Raji (cell line): ENCODE results near the gene SLC8A1.

ENCODE experiments used
- POLR2A ChIP-seq: IDR thresholded peaks from 2 replicates; pipeline ENCODE4 v1.6.1; 2011; ENCODE audit warnings: low read depth, low read length, control low read depth; ENCODE audit not compliant: insufficient read depth

Gene SLC8A1

GRCh38 chr2:40126006-40126405, 325.9 kb downstream of the SLC8A1 start:
- TF ChIP-seq POLR2A: no peak

- no peak for TF ChIP-seq POLR2A
Measured at GRCh38 chr2:40123746-40124145, 328.1 kb downstream of the SLC8A1 start.

DNA sequence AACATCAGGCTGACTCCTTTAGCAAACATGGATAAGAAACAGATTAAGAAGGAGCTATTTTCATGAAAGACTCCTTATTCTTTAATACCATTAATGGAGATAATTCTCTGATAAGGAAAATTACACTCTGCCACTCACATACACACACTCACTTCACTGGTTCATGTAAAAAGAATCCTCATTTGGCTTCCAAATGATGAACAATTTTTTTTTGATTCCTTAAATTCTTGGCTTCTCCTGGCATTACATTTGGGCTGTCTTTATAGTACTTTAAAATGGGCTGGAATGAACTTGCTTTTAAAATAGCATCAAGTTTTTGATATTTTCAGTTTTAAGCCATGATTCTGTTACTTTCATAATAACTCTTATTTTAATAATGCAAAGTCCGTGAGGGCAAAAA, 328.6 kb downstream of the SLC8A1 start:
- TF ChIP-seq POLR2A: no peak

- no peak for TF ChIP-seq POLR2A
Measured at GRCh38 chr2:40120957-40121356, 330.9 kb downstream of the SLC8A1 start.

DNA sequence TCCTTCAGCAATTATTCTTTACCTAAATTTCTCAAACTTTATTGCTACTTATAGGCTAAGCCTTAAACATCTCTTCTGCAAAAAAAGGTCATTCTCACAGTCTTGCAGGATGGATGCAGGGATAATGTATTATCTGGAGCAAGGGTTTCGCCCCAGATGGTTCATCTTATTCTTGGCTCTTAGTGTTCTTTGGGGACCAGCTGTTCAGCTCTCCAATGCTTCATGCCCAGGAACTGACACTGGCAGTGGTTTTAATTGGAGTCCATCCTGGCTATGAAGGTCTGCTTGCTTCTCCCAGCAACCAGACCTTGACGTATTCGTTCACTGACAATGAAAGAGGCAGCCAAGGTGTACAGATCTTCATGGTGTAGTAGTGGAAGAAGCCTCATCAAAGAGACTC, 331.9 kb downstream of the SLC8A1 start:
- no peak for TF ChIP-seq POLR2A

GRCh38 chr2:40118622-40119021, 333.3 kb downstream of the SLC8A1 start:
- no peak for TF ChIP-seq POLR2A

- TF ChIP-seq POLR2A: no peak
Measured at GRCh38 chr2:40115894-40116293, 336.0 kb downstream of the SLC8A1 start.

GRCh38 chr2:40115348-40115747, 336.5 kb downstream of the SLC8A1 start:
- TF ChIP-seq POLR2A: no peak

DNA sequence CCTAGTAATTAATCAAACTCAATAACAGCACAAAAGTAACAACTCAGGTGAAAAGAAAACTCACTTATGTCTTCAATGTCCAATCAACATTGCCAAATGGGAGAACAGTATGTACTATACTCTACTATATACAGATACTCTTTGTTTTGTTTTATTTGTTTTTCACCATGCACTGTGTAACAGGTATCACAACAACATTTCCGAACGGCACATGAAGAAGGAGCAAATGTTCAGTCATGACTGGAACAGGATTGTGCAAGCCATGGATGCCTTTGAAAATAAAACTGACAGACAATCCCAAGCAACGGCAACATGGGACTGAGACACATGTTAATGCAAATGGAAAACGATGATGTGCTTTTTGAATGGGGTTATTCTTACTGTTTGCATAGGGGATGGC, 337.9 kb downstream of the SLC8A1 start:
- no peak for TF ChIP-seq POLR2A

DNA sequence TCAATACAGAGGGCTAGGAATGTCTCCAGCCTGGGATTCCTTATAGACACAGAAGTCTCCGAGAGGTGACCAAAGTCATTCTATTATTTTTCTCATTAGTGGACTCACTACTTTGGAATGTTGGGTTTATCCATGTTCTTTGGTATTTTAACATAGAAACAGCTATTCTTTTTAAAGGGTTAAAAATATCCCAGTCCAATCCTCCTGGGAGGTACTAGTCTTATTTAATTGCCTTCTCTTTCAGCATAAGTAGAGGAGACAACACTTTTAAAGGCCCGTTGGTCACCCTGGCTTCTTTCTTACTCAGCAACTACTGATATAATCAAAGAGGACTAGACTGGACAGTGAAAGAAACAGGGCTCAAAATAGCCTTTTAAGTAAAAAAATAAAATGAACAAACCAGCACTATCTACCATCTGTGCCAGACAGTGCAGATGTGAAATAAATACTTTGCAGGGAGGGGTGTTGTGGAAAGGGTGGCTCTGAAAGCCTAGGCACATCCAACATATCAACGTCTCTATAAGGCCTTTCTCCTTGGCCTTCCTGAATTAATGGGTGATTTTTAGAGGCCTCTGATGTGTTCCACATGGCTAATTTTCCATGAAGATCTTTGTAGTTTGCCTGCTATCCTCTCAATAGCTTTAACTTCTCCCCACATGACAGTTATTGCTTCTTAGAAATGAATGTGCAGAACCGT, 338.5 kb downstream of the SLC8A1 start:
- TF ChIP-seq POLR2A: no peak

GRCh38 chr2:40109381-40109780, 342.5 kb downstream of the SLC8A1 start:
- TF ChIP-seq POLR2A: no peak

GRCh38 chr2:40108851-40109250, 343.0 kb downstream of the SLC8A1 start:
- TF ChIP-seq POLR2A: no peak

DNA sequence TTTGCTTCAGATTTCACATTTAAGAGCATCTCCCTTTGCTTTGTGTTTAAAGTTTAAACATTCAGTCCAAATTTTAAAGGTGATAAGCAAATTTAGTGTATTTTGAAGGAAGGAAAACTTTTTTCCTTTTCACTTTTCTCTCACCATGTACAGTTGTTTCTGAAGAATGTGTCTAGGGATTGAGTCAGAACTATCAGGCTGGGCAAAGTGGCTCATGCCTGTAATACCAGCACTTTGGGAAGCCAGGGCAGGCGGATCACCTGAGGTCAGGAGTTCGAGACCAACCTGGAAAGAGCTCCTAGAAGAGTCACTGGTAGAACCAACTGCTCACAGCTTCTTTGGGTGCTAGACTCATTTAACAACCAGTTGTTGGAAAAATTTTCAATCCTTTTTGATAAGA, 345.8 kb downstream of the SLC8A1 start:
- no peak for TF ChIP-seq POLR2A

DNA sequence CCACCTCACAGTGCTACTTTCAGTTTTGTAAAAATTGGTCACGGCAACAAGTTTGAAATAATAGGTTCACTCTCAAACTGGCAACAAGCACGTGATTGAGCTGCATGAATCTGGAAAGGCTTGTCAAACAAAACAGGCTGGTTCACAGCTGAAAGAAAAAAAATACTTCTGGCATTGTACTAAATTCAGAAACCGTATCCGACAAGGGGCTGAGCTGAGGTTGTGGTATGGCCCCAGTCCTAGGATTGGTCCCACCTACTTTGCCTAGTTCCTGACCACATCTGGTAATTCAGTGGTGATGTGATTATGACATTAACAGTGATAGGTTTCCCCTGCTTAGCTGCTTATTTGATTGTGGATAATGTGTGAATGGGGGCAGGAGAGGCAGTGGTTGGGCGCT, 346.3 kb downstream of the SLC8A1 start:
- no peak for TF ChIP-seq POLR2A

DNA sequence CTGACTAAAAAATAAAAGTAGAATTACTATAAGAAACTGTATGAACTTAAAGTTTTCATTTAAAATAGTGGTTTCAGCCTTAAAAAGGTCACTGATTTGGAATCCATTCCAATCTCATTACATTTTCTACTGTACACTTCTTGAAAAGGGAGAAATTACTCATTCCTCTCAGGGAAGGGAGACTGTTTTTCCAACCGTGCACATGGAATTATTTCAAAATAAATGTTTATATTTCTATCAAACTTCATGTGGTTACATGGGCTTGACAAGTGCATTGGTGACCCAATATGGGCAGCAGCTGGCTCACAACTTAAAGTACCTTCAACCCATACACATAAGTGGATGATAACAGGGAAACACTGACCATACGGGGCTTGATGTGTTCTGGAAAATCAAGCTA, 348.3 kb downstream of the SLC8A1 start:
- TF ChIP-seq POLR2A: no peak

DNA sequence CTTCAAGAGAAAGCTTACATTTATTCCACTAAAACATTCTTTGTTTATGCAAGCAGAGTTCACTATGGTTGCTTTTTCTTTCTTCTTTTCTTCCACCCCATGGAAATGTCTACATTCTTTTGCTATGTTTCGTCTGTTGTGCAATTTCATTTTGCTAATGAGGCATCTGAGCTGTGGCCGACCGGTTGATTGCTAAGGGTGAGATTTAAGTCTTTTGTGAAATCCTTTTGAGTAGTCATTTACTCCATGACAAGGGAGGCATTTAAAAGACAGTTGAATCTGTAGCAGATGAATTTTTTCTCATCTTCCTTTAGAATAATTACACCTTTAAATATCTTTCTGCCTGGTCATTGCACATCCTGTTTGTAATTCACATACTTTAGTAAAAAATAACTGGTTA, 348.7 kb downstream of the SLC8A1 start:
- TF ChIP-seq POLR2A: no peak

DNA sequence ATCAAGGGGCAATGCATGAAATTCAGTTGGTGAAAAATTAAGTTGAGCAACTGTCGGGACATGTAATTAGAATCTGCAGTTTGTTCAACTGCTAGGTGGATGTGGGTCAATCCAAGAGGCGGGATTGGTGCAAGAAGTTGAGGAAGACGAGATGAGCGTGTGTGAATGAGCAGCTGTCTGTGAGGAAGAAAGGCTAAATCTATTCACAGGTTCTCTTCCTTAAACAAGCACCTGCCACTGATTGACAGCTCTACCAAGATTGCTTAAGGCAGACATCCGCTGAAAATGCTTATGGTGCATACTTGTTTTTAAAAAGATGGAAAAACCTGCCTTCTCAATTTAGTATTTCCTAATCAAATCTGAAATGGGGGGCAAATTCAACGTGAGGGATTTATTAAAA, 349.4 kb downstream of the SLC8A1 start:
- no peak for TF ChIP-seq POLR2A
